ENCODE measurements around the gene PFDN6.
A peak's percentile ranks its signal among the peaks of the same experiment; 100 is the strongest.

PFDN6 gene

GRCh38 chr6:33286946-33287914, 2.2 kb upstream of the PFDN6 start:
- no peaks in the 10 kb centered on the region for H3K9me3 ChIP-seq (replicated peaks; ENCODE audit: low read length)
- H3K9ac ChIP-seq (ENCODE audit: low read depth, low read length), result no peak overlapping the region
- H3K4me2 ChIP-seq (ENCODE audit: low read length), result peak overlapping the region; percentile 93
- H3K4me1 ChIP-seq (ENCODE audit: control insufficient read depth, insufficient read depth, low read length), result peaks cover 16% of the 10 kb centered on the region
- peak overlapping the region; percentile 98 for H3K4me3 ChIP-seq (ENCODE audit: low read length)
- H3K27me3 ChIP-seq (ENCODE audit: control insufficient read depth, insufficient read depth, low read length), result no peaks in the 10 kb centered on the region
- H3K36me3 ChIP-seq (ENCODE audit: insufficient read depth, low read length), result peaks cover 56% of the 10 kb centered on the region

- Histone ChIP-seq H3K27me3 (ENCODE audit: control insufficient read depth, insufficient read depth, low read length) (no peaks in the 10 kb centered on the region), H3K36me3 (ENCODE audit: insufficient read depth, low read length) (peaks cover 51% of the 10 kb centered on the region), H3K4me1 (ENCODE audit: control insufficient read depth, insufficient read depth, low read length) (peaks cover 16% of the 10 kb centered on the region), H3K4me2 (ENCODE audit: low read length) (peak overlapping the region; percentile 93), H3K9ac (ENCODE audit: low read depth, low read length) (peak overlapping the region; percentile 90), H3K4me3 (ENCODE audit: low read length) (peak overlapping the region; percentile 98), H3K9me3 (replicated peaks; ENCODE audit: low read length) (no peaks in the 10 kb centered on the region)
These were observed 1.1 kb upstream of the PFDN6 start for GRCh38 chr6:33288141-33288920.

GRCh38 chr6:33289784-33290315, 449 bp downstream of the PFDN6 start:
- H3K4me2 ChIP-seq (ENCODE audit: low read length), result peak overlapping the region; percentile 93
- peak overlapping the region; percentile 90 for H3K9ac ChIP-seq (ENCODE audit: low read depth, low read length)
- H3K4me3 ChIP-seq (ENCODE audit: low read length), result peak overlapping the region; percentile 98
- peaks cover 16% of the 10 kb centered on the region for H3K4me1 ChIP-seq (ENCODE audit: control insufficient read depth, insufficient read depth, low read length)
- no peaks in the 10 kb centered on the region for H3K27me3 ChIP-seq (ENCODE audit: control insufficient read depth, insufficient read depth, low read length)
- no peaks in the 10 kb centered on the region for H3K9me3 ChIP-seq (replicated peaks; ENCODE audit: low read length)
- H3K36me3 ChIP-seq (ENCODE audit: insufficient read depth, low read length), result peaks cover 38% of the 10 kb centered on the region

GRCh38 chr6:33290459-33290858, 1.1 kb downstream of the PFDN6 start:
- H3K4me3 ChIP-seq (ENCODE audit: low read length), result peak overlapping the region; percentile 98
- H3K9ac ChIP-seq (ENCODE audit: low read depth, low read length), result peak overlapping the region; percentile 90
- peaks cover 33% of the 10 kb centered on the region for H3K36me3 ChIP-seq (ENCODE audit: insufficient read depth, low read length)

GRCh38 chr6:33292996-33293682, 3.7 kb downstream of the PFDN6 start:
- Histone ChIP-seq H3K27me3 (ENCODE audit: control insufficient read depth, insufficient read depth, low read length) (no peaks in the 10 kb centered on the region), H3K4me2 (ENCODE audit: low read length) (no peak overlapping the region), H3K9ac (ENCODE audit: low read depth, low read length) (no peak overlapping the region), H3K36me3 (ENCODE audit: insufficient read depth, low read length) (peaks cover 15% of the 10 kb centered on the region), H3K9me3 (replicated peaks; ENCODE audit: low read length) (no peaks in the 10 kb centered on the region), H3K4me3 (ENCODE audit: low read length) (no peak overlapping the region), H3K4me1 (ENCODE audit: control insufficient read depth, insufficient read depth, low read length) (peaks cover 17% of the 10 kb centered on the region)

More at GRCh38 chr6:33290459-33290858, 1.1 kb downstream of the PFDN6 start:
- Histone ChIP-seq H3K4me1 (ENCODE audit: control insufficient read depth, insufficient read depth, low read length) (peaks cover 16% of the 10 kb centered on the region), H3K9me3 (replicated peaks; ENCODE audit: low read length) (no peaks in the 10 kb centered on the region), H3K4me2 (ENCODE audit: low read length) (peak overlapping the region; percentile 93), H3K27me3 (ENCODE audit: control insufficient read depth, insufficient read depth, low read length) (no peaks in the 10 kb centered on the region)

- Histone ChIP-seq H3K27me3 (ENCODE audit: control insufficient read depth, insufficient read depth, low read length) (no peaks in the 10 kb centered on the region), H3K4me3 (ENCODE audit: low read length) (no peak overlapping the region), H3K36me3 (ENCODE audit: insufficient read depth, low read length) (peaks cover 15% of the 10 kb centered on the region), H3K9ac (ENCODE audit: low read depth, low read length) (no peak overlapping the region), H3K4me2 (ENCODE audit: low read length) (no peak overlapping the region), H3K9me3 (replicated peaks; ENCODE audit: low read length) (no peaks in the 10 kb centered on the region), H3K4me1 (ENCODE audit: control insufficient read depth, insufficient read depth, low read length) (peaks cover 13% of the 10 kb centered on the region)
These were observed 4.9 kb downstream of the PFDN6 start for GRCh38 chr6:33294086-33294823.

- H3K9ac ChIP-seq (ENCODE audit: low read depth, low read length), result no peak overlapping the region
- H3K4me1 ChIP-seq (ENCODE audit: control insufficient read depth, insufficient read depth, low read length), result peaks cover 6% of the 10 kb centered on the region
- peaks cover 15% of the 10 kb centered on the region for H3K36me3 ChIP-seq (ENCODE audit: insufficient read depth, low read length)
- H3K4me2 ChIP-seq (ENCODE audit: low read length), result no peak overlapping the region
- H3K27me3 ChIP-seq (ENCODE audit: control insufficient read depth, insufficient read depth, low read length), result no peaks in the 10 kb centered on the region
- H3K9me3 ChIP-seq (replicated peaks; ENCODE audit: low read length), result no peaks in the 10 kb centered on the region
- no peak overlapping the region for H3K4me3 ChIP-seq (ENCODE audit: low read length)
These were observed 6.4 kb downstream of the PFDN6 start for GRCh38 chr6:33295621-33296369.

GRCh38 chr6:33296797-33297405, 7.5 kb downstream of the PFDN6 start:
- H3K4me1 ChIP-seq (ENCODE audit: control insufficient read depth, insufficient read depth, low read length), result peaks cover 6% of the 10 kb centered on the region
- peak overlapping the region; percentile 87 for H3K4me3 ChIP-seq (ENCODE audit: low read length)
- H3K27me3 ChIP-seq (ENCODE audit: control insufficient read depth, insufficient read depth, low read length), result no peaks in the 10 kb centered on the region
- peak overlapping the region; percentile 77 for H3K9ac ChIP-seq (ENCODE audit: low read depth, low read length)
- H3K4me2 ChIP-seq (ENCODE audit: low read length), result peak overlapping the region; percentile 89
- H3K36me3 ChIP-seq (ENCODE audit: insufficient read depth, low read length), result peaks cover 10% of the 10 kb centered on the region
- no peaks in the 10 kb centered on the region for H3K9me3 ChIP-seq (replicated peaks; ENCODE audit: low read length)

GRCh38 chr6:33297406-33297955, 8.1 kb downstream of the PFDN6 start:
- H3K4me1 ChIP-seq (ENCODE audit: control insufficient read depth, insufficient read depth, low read length), result peaks cover 6% of the 10 kb centered on the region
- H3K27me3 ChIP-seq (ENCODE audit: control insufficient read depth, insufficient read depth, low read length), result no peaks in the 10 kb centered on the region
- H3K9me3 ChIP-seq (replicated peaks; ENCODE audit: low read length), result no peaks in the 10 kb centered on the region
- H3K4me3 ChIP-seq (ENCODE audit: low read length), result peak overlapping the region; percentile 87
- peak overlapping the region; percentile 89 for H3K4me2 ChIP-seq (ENCODE audit: low read length)
- H3K36me3 ChIP-seq (ENCODE audit: insufficient read depth, low read length), result peaks cover 4% of the 10 kb centered on the region
- H3K9ac ChIP-seq (ENCODE audit: low read depth, low read length), result peak overlapping the region; percentile 77

Measured in skeletal muscle satellite cell (primary cell).